NCI-H1092 treated with DMSO at 0.1 percent for 48 hours (cell line): ENCODE measurements around the gene PLA2G15.

ENCODE experiments used
- DNase-seq: peaks from one replicate; lab custom pipeline; 2025; lab: John Stamatoyannopoulos, UW

Gene PLA2G15

GRCh38 chr16:68298907-68299561, 53.9 kb downstream of the PLA2G15 start:
- no peak for DNase-seq

GRCh38 chr16:68299571-68300453, 54.6 kb downstream of the PLA2G15 start:
- DNase-seq = no peak

DNA sequence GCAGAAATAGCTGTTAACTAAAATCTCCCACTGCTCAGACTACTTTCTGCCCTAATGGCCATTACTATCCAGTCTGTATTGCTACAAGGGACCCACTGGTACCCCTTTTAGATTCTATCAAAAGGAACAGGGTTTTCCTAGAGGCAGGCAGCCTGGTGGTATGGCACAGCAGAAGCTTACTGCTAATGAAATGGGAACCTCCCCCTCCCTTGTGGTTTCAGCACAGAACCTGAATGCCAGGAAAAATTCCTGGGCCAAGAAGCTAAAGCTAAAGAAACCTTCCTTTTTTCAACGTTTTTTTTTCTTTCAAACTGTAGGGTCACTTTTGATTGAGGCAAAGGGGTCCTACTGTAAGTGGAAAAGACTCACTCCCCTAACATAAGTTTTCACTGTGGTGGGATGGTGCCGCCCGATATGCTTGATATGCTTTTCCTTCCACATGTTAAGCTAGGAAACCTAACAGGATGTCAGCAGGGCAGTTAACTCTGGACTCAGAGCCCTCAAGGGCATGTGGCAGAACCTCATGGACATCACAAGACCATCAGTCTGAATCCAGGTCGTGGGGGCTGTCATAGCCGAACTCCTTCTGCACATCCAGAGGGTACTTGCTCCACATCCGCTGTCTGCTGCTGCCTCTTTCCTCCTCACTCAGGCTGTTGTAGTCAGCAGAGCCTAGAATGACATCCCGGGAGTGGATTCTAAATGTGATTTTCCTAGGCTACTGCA, 55.7 kb downstream of the PLA2G15 start:
- no peak for DNase-seq

DNA sequence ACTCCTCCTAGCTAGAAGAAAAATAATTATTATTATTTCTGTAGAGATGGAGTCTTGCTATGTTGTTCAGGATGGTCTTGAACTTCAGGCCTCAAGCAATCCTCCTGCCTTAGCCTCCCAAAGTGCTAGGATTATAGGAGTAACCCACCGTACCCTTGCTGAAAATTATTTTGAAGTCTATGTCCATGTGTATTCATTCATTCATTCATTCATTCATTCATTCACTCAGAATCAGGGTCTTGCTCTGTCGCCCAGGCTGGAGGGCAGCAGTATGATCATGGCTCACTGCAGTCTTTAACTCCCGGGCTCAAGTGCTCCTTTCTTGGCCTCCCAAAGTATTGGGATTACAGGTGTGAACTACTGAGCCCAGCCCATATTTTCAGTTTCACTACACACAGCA, 61.5 kb downstream of the PLA2G15 start:
- no peak for DNase-seq

DNA sequence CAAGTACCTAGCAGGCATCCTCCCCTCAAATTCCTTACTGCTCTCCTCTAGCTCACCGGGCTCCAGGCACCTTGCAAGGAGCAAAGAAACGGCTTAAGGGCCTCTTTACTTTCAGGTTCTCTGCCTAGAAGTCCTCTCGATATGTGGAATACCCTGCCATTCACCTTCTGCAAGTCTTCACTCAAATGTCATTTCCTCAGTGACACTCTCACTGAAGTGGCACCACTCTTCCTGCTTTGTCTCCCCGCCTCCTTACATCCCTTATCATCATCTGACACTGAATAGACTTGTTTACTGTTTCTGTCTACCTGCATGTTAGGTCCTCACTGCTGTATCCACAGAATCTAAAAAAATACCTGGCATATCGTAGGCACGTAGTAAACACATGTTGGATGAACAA, 64.6 kb downstream of the PLA2G15 start:
- no peak for DNase-seq

- DNase-seq = no peak
These were observed 65.2 kb downstream of the PLA2G15 start for GRCh38 chr16:68310437-68310773.
